Frontal cortex (tissue), 4 donors: ENCODE measurements around the gene CCDC80. TPM values are rescaled to one million over a fixed set of nuclear protein-coding genes. Genes with fewer than 3 reads are reported as not detected.
A peak's percentile ranks its signal among the peaks of the same experiment; 100 is the strongest.
"Not testable (repeated sequence)": the region's sequence is repeated elsewhere in the genome, so short reads cannot be mapped to it uniquely, and the experiment has no call there.

Source experiments
- DNase-seq, 2 donors: peaks; one replicate each; pipeline ENCODE4 v3.0.0; 2012; ENCODE audit warnings: low spot score in 2 of 2
- FAIRE-seq: peaks from 2 replicates; lab custom pipeline; 2012; peaks lifted over from hg19 to GRCh38; lab: Jason Lieb, UNC
- total RNA-seq: library from RNA; depleted of rRNA; stranded (reverse); fragments of >200 nt; gene quantifications from one replicate; pipeline ENCODE4 v1.2.3, GENCODE V29; 2014
- donor health status: control.
- donor health status: control.
- donor health status: control.

Gene CCDC80
- total RNA-seq, 1 donor from 2014 or later: 2.9 TPM

DNA sequence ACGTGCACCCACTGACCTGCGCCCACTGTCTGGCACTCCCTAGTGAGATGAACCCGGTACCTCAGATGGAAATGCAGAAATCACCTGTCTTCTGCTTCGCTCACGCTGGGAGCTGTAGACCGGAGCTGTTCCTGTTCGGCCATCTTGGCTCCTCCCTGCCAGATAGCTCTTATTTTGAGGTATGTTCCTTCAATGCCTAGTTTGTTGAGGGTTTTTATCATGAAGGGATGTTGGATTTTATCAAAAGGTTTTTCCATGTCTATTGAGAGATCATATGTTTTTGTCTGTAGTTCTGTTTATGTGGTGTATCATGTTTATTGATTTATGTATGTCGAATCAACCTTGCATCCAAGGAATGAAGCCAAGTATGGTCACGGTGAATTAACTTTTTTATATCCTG, 24.1 kb upstream of the CCDC80 start:
- DNase-seq, FAIRE-seq: not testable (repeated sequence)

DNA sequence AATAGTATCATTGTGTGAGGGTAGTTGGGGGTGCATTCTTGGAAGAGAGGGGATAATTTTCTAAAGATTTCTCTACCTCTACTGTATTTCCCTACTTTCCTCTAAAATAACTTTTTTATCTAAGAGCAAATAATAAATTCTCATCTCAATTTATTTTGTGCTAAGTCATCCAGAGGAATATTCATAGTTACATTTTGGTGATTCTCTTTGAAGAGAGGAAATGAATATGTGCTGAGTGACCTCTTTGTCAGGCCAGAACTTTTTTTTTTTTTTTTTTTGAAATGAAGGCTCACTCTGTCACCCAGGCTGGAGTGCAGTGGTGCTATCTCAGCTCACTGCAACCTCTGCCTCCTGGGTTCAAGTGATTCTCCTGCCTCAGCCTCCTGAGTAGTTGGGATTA, 15.1 kb upstream of the CCDC80 start:
- FAIRE-seq (no peak), DNase-seq (no peak)

DNA sequence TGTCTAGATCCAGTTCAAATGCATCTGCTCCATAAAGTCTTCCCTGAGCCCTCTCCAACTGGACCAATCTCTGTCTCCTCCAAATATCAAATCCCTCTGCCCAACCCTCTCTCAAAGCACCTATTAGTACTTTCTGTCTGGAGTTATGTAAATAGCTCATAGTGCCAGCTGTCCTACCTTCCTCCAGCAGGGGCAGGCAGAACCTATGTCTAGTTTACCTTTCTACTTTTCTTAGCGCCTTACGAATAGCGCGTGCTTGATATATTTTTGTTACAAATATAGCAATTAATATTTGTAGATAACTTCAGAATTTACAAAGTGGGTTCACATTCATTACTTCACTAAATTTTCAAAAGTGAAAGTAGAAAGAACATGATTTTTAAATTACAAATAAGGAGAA, 14.0 kb upstream of the CCDC80 start:
- DNase-seq (no peak), FAIRE-seq (peak; percentile 15)

DNA sequence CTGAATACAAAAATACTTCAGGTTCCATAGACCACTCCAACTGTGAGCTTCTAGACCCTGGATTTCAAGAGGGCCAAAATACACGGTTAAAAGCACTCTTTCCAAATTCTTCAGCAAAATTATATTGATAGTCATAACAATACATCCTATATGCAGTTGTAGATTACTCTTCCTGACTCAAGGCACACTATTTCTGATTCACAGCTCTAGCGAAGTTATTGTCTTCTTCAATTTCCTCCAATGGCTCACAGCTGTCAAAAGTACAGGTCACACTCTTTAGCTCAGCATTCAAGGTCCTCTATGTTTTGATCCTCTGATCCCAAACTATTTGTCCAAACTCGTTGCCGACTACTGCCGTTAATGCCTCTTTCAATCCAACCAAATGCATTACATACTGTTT, 13.5 kb upstream of the CCDC80 start:
- no peak for DNase-seq
- FAIRE-seq: no peak

DNA sequence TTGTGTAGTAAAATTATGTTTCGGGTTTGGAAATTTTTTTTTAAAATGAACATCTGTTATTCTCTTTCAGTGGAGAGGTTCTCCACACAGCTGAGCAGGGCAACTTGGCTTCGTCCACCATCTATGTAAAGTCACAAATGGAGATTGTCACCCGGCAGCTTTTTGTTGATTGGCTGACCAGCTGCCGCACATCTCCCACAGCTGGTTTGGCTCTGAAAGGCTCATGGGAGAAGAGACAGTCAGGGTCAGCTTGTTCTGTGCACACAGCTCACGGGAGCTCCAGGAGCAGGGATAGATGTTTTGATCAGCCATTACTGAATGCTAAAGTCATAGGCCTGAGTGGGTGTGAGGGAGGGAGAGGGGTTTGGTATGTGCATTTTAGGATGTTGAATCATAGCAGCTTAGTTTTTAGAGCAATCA, 12.9 kb upstream of the CCDC80 start:
- DNase-seq (no peak), FAIRE-seq (no peak)

DNA sequence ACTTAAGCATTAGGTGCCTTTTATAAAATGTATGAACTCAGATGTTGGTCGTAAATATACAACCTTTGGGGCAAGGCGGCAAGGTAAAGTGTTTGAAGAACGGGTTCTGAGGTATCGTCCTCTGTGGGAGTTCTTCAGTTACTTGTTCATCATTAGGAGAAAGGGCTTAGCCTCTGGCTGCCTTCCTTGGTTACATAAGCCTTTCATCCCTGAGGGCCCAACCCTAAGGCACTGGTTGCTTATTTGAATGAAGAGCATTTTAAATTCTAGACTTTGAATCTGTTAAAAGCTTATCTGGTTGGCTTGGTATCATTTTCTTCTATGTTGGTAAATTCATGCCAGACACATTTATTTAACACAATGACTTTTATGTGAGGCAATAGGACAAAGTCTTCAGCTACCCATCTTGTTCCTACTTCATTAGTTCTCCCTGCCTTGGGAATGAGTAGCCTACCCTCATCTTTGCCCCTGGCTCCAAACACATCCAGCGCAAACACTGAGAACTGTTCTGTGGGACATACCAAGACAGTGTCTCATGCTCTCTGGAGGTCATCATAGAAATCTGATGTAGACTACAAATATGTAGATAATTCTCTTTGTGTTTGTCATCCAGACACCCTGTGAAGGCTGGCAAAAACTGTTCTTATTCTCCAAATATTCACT, 12.4 kb upstream of the CCDC80 start:
- FAIRE-seq (no peak), DNase-seq (no peak)

DNA sequence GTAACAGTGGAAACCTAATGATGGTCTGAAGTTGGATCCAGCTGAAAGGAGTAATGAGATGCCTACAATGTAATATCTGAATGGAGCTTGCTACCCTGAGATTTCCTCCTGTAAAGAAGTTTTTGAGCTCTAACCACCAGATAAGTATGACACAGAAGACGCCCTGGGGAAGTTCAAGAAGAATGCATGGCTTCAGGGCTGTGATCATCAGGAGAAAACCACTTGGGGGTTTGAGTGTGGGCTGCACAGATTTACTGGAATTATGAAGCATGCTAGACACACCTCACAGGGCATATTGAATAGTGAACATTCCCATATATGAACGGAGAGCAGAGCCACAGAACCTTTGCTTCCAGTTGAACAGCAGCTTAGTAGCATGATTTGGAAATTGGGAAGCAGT, 10.6 kb upstream of the CCDC80 start:
- no peak for DNase-seq
- FAIRE-seq: no peak

DNA sequence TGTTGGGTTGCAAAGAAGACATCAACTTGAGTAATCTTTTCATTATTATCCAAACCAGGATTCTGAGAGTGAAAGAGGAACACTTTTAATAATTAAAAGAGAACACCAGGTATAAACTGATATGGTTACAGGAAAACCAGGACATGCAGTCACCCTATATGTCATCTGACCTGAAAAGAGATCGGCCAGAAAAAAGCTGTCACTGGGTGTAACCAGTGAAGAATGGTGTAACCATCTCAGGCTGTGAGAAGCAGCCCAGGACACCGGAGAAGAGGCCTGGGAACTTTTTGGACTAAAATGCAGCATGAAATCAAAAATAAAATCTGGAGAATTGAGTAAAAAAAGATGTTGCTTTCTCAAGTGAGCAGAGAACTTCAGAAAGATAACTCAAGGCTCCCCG, 10.1 kb upstream of the CCDC80 start:
- no peak for FAIRE-seq
- DNase-seq: no peak

DNA sequence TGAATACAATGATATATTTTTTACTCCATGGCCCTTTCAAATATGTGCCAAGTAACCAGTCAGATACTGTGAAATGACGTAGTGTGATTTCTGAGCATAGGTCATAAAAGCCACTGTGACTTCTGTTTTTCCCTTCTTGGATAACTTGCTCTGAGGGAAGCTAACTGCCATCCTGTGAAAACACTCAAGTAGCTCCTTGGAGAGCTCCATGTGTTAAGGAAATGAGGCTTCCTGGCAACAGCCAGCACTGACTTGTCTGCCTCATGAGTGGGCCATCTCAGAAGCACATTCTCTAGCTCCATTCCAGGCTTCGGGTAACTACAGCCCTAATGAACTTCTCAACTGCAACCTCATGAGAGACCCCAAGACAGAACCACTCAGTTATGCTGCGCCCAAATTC, 9.5 kb upstream of the CCDC80 start:
- no peak for DNase-seq
- no peak for FAIRE-seq

DNA sequence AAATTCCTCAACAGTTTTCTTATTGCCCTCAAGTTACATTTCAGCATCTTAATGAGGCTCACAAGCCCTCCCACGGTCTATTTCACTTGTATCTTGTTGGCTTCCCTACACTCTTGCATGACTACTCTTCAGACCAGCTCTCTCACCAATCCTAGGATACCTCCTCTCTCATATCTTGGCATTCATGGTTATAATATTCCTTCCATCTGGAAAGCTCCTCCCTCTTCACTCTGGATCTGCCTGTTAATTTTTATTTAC, 8.5 kb upstream of the CCDC80 start:
- FAIRE-seq: no peak
- DNase-seq: no peak

DNA sequence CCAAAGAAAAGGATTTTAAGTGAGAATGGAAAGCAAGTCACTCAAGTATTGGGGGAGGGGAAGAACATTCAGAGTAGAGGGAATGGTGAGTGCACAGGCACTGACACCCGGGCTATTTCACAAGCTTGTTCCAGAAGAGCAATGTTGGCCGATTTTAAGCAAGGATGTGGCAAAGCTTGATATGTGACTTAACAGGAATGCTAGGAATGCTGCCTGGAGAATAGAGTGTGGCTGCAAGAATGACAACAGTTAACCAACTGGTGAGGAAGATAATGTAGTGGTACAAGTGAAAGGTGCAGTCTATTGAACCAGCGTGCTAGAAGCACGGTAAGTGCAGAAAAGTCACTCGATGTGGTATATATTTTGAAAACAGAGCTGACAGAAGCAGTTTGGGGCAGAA, 6.2 kb upstream of the CCDC80 start:
- FAIRE-seq (no peak), DNase-seq (no peak)

DNA sequence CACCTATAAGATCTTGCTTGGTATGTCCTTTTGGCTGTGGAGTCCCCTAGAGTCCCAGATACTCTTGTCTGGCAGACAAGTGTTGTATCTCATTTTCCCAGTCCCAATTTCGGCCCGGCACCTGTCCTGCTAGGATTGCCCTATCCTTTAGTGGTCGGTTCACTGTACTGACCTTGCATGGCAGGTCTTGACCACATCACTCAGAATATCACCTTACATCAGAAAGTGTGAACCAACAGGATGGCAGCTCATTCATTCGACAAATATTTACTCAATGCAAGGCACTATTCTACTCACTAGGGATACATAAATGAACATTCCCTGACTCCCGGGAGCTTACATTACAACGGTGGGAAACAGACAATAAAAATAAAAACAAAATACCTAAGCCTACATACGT, 5.7 kb upstream of the CCDC80 start:
- DNase-seq (no peak), FAIRE-seq (no peak)

DNA sequence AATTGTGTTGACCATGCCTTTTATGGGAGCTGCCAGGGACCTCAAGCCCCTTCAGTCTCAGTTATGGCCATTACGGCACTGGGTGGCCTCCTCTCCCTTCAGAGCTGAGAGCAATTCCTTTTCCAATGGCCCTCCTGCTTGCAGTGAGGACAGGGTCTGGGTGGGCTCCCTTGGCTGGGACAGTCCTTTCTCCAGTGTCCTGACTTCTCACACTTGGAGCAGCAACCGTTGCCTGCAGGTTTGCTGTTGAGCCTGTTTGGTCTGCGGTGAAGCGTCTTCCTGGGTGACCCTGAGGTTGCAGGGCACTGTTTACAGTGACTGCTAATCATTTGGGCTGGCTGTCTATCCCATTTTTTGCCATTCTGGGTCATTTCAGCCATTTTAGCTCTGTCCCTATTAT, 3.5 kb upstream of the CCDC80 start:
- no peak for FAIRE-seq
- no peak for DNase-seq

DNA sequence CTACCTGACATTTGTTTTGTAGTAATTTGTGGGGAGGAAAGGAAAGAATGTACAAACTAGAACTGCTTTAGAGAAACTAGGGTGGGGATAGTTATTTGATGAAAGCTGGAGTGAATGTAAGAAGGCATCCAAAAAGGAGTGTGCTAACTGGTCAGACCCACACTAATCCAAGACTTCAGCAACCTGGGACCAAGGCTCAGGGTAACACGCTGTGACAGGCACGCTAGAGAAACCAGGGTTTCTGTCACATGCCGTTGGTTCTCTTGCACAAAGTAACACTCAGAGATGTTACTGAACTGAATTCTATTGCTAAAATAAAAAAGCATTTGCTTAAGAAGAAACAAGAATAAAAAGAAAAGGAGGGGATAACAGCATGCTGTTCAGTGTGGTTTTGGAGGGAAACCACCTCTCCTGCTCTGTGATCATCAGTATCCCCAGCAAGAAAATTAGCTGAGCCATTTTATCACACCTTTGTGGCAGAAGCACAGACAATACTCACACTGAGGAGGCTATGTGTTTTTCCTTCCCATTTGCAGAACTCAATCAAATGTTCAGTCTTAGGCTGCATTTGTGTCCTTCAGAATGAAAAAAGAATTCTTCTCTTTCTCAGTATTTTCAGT, 2.8 kb upstream of the CCDC80 start:
- DNase-seq (no peak), FAIRE-seq (no peak)

DNA sequence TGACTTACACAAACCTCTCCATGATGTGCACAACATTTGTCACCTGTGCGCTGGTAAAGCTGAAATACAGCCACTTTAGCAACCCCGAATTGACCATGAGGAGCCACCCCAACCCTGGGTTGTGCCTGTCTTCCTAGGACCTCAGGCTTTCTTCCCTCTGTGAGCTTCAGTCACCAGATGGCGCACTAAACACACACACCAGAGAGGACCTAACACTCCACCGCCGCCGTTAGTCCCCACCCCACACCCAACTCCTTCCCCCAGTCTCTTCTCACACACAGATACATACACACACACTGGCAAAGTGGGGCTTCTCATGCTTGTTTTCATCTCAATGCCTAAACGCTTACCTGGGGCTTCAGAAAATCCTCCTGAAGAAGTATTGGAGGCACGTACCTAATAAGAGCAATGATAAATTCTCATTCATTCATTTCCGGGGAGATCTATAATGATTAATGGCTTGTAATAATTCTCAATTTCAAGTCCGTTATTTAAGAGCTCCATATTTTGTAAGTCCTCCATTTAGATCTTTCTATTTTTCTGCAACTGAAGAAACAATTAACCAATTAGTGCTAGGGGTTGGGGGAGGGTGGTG, 2.1 kb upstream of the CCDC80 start:
- DNase-seq (peak; percentile 37 to 66), FAIRE-seq (no peak)

DNA sequence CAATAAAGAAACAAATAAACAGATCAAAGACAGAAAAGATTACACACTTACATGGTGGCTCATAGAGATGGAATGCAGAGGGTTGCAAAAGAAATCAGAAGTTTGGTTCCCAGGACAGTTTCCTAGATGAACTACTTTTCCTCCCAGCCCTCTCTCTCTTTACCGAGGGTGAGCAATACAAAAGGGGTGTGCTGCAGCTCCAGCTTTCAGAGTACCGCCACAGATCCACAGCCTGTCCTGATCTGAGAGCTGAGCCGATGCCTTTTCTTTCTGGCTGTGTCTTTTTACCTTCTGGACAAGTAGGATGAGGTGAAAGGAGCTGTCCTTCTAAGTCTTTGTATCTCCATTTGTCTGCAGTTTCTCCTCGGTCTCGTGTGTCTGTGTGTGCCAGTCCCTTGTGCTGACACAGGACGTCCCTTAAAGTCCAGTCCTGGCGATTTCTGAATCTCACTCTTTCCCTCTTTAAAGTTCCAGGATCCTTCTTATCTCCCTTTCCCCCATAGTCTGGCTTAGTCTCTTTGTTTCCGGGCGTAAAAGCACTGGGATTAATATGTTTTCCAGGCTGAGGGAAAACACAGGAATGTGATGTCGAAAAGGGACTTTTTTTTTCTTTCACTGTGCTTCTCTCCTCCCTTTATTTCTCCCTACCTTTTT, 540 bp downstream of the CCDC80 start:
- DNase-seq (no peak), FAIRE-seq (no peak)

DNA sequence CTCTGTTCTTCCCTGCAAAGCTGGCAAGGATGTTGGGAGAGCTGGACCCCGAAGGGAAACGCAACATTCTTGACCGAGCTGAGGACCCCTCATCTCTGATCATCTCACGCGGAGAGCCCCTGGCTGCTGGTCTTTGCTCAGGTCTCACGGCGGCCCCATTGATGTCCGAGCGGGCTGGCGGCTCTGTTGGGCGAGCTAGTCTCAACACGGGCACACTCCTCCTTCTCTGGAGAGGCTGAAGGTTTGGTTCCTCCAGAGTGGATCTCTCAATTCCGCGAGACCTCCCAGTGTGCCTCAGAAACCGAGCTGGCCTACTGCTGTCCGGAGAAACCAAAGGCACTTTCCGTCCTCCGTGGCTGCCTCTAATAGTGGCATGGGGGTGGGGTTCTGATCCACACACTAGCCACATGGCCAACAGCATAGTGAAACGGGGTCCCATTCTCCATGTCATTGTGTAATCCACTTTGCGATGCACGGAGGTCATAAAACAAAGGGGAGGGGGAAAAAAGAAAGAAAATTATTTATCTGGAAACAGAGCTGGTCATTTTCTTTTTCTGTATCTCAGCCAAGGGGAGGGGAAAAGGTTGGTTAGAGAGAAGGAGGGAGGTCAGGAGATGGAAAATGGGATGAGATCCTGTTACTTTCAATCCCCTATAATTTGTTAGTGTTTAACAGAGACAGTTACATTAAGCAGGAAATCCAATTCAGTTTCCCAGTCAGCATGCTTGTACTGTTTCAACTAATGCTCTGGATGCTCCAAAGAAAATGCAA, 1.3 kb downstream of the CCDC80 start:
- DNase-seq: no peak
- no peak for FAIRE-seq

DNA sequence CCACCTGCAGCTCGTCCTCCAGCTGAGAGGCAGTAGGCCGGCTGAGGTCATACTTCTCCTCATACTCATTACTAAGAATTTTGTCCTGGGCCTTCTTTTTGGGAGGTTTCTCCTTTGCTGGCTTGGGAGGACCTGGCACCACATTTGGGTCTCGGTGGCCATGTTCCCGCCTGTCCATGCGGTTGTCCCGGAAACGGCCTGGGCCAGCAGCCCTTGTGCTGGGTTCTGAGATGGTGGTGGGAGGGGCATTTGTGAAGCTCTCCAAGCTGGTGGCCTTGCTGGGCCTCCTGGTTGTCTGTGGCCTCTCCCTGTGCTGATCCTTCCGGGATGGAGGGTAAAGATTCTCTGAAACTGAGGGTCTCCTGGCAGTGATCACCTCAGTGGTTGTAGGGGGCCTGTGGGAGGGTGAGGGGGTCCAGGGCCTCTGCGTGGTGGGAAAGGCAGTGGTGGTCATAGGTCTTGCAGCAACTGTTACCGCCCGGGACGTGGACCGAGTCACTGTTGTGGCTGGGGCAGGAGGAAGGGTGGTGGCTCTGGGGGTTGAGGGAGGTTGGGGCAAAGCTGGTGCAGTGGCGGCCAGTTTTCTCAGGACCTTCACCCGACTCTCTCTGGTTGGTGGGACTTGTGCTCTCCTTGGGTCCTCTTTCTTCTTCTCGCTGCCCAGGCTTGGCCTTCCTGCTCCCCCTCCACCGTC, 2.5 kb downstream of the CCDC80 start:
- DNase-seq (no peak), FAIRE-seq (no peak)

DNA sequence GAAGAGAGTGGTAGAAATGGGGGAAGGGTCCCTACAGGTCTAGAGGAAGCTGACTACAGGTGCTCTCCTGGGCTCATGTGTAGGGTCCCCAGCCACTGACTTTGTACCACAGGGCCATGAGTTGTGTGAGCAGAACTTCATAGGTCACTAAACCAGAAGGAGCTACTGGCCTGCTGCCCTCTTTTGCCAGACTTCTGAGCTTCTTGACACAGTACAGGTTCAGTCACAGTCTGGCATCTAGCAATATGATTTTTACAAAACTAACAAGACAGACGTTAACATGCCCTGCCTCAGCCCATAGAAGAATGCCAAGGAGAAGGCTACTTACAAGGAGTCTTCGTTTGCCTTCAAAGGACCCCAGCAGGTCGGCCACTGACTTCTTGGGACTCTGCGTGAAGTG, 3.2 kb downstream of the CCDC80 start:
- FAIRE-seq: no peak

DNA sequence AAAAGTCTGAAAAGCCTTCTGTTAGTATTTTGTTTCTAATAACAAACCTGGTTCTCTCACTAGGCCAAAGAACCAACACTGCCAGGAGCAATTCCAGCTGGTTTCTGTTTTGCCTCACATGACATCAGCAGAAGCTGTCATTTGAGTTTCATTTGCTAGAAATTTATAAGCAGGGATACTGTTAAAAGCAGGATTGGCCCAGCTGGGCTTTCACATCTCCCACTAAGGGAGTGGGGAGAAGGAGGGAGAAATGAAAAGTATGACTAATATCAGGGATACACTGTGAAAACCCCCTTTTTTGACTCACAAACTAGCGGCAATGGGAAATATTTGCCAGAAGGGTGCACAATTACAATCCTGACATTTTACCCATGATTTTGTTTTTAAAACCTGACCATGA, 5.3 kb downstream of the CCDC80 start:
- FAIRE-seq: no peak
- DNase-seq: no peak

More for the DNA sequence above, 3.2 kb downstream of the CCDC80 start:
- DNase-seq: no peak
